ENCODE data around the gene HELLS.
"Not testable (repeated sequence)": the region's sequence is repeated elsewhere in the genome, so short reads cannot be mapped to it uniquely, and the experiment has no call there.

Gene HELLS

DNA sequence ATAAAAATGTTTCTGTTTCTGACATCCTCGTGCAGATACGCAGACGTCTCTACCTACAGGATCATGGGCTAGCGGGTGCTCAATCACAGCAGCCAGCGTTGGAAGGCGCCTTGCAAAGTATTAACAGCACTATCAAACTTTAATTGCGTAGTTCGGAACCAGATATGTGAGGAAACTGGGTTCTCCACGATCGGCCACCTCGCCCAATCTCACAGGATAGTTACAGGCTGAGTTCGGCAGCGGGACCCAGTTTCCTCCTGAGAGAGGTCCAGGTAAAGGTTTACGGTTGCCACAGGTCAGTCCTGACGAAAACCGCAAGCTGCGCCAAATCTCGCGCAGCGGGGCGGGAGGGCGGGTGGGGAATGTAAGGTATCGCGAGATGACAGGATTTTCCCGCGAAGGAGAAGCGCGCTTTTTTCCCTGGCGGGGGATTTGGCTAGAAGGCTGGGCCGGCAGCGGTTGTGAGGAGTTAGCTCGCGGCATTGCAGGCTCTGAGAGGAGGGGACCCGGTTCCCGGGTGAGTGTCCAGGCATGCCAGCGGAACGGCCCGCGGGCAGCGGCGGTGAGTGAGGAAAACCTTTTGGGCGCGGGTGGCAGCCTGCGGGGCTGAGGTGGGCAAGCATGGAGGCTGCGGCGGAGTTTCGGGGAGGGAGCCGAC, at the start of gene HELLS:
HELLS (plus strand) TSS at position 398 of the 658 bp plus-strand sequence; CDS start at position 532, 134 bp downstream.
- peak; percentile 76 to 80 for DNase-seq

DNA sequence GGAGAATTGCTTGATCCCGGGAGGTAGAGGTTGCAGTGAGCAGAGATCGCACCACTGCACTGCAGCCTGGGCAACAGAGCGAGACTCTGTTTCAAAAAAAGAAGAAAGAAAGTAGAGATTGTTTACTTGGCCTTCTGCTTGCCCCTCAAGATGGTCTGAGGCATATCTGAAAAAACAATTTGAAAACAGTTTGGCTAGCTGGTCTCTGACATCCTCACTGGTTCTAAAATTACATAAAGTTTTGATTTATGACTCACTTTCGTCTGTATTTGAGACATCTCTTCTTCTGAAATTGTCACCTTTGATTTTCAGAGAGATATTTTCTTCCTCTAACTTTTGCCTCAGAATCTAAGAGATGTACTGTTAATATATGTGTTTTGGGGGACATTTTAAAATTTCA, 49.6 kb upstream of the HELLS start:
- no peak for DNase-seq

DNA sequence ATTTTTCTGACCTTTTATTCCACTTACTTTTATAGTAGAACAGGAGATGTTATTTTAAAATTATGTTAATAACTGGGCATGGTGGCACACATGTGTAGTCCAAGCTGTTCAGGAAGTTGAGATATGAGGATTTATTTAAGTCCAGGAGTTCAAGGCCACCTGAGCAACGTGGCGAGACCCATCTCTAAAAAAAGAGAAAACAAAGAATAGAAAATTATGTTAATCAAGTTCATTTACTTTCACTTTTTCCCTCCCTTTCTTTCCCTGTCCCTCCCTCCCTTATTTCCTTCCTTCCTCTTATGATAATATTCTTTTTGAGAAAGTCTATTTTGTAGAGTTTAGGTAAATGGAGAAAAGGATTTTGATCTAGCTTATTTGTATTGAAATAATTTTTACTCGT, 48.9 kb upstream of the HELLS start:
- no peak for DNase-seq

DNA sequence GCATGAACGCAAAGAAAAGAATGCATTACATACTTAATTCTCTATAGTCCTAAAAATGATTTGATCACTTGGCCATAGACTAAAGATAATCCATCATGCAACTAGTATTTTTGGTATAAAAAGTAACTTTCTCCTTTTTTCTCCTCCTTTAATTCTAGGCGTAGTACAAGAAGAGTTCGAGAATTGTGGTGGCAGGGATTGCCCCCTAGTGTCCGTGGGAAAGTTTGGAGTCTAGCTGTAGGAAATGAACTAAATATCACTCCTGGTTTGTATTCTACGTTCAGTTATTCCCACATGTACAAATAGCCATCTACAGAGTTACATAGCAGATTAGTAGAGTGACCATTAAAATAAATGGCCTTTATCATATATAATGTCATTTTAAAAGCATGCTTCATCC, 45.5 kb upstream of the HELLS start:
- no peak for DNase-seq

DNA sequence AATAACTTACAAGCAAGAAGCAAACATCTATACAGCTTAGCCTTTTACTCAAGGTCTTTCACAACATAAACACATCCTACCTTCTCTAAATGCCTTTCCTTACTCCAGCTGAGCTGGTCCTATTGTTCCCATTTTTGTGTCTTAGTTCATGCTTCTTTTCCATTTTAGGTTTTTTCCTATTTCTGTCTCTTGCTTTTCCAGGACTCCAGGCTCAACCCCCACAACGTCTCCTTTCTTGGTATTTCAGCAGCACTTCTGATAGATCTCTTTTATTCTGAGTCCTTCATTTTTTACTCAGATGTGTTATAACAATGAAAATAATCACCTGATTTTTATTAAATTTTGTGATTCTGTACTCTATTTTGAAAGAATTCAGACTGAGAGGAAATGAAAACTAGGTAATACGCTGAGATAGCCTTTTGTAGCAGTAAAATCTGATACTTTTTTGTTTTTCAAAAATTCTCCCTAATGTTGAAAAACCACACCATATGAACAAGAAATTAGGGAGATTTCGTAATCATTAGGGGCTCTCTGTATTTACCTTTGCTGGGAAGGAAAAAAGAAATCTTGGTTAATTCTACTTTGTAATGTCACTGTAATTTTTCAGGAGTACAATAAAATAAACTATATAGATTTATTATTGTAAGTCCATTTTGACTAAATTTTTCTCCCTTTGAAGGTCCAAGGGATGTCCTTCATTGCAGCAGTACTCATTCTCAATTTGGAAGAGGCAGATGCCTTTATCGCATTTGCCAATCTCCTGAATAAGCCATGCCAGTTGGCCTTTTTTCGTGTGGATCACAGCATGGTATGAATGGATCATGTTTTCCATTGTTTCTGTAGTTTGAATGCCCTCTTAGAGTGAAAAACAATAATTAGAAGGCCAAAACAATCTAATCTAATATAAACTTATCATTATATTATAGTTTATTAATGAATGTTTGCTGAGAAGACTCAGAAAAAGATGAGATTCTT, 24.0 kb upstream of the HELLS start:
- no peak for DNase-seq

DNA sequence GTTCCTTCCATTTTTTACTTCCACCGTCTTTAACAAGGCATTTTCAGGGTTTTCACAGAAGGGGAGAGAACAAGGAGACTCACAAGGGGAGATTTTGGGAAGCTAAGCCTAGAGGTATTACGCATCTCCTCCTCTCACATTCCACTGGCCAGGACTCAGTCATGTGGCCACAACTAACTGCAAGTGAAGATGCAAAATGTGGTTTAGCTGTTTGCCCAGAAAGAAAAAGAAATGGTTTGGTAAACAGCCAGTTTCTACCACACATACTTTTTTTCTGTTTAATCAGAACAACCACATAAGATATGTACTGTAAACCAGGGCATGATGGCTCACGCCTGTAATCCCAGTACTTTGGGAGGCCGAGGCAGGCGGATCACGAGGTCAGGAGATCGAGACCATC, 21.4 kb upstream of the HELLS start:
- DNase-seq = no peak

DNA sequence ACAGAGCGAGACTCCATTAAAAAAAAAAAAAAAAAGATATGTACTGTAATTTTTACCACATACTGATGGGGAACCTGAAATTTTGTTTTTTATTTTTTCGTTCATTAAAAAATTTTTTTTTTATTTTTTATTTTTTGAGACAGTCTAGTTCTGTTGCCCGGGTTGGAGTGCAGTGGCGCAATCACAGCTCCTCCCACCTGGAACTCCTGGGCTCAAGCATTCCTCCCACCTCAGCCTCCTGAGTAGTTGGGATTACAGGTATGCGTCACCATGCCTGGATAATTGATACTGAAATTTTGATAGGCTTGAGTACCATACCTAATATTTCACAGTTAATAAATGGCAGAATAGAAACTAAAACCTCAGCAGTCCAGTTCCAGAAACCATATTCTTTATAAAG, 20.9 kb upstream of the HELLS start:
- no peak for DNase-seq

DNA sequence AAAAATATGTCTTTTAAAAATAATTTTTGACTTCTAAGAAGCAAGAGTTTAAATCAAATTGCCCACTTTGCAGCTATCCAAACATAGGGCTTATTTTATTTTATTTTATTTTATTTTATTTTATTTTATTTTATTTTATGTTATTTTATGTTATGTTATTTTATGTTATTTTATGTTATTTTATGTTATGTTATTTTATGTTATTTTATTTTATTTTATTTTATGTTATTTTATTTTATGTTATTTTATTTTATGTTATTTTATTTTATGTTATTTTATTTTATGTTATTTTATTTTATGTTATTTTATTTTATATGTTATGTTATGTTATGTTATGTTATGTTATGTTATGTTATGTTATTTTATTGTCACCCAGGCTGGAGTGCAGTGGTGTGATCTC, 14.0 kb upstream of the HELLS start:
- not testable (repeated sequence) for DNase-seq

DNA sequence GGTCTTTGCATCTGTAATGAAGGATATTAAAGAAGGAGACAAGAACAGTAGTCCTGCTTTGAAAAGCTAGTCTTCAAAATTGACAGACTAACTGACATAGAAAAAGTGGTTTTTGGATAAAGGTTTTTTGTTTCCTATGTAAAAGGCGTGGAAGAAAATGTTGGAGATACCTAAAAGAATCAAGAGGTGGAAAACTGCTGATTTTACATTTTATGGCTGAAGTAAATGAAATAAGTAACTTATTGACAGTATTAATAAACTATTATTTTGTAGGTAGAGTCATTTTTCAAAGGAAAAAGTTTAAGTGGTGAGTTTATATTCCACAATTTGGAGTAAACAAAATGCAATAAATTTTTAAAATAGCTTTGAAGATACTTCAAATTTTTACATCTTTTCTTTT, 12.6 kb upstream of the HELLS start:
- DNase-seq = no peak

DNA sequence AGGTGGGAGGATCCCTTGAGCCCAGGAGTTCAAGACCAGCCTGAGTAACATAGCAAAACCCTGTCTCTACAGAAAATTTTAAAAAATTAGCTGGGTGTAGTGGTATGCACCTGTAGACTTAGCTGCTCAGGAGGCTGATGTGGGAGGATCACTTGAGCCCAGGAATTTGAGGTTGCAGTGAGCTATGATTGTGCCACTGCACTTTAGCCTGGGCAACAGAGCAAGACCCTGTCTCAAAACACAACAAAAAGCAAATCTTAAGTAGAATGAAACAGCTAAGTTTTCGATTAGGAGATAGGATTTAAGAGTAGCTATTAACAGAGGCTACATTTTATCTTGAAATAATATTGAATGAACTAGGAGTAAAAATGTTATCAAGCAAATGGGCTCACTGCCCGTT, 3.3 kb upstream of the HELLS start:
- DNase-seq = not testable (repeated sequence)

DNA sequence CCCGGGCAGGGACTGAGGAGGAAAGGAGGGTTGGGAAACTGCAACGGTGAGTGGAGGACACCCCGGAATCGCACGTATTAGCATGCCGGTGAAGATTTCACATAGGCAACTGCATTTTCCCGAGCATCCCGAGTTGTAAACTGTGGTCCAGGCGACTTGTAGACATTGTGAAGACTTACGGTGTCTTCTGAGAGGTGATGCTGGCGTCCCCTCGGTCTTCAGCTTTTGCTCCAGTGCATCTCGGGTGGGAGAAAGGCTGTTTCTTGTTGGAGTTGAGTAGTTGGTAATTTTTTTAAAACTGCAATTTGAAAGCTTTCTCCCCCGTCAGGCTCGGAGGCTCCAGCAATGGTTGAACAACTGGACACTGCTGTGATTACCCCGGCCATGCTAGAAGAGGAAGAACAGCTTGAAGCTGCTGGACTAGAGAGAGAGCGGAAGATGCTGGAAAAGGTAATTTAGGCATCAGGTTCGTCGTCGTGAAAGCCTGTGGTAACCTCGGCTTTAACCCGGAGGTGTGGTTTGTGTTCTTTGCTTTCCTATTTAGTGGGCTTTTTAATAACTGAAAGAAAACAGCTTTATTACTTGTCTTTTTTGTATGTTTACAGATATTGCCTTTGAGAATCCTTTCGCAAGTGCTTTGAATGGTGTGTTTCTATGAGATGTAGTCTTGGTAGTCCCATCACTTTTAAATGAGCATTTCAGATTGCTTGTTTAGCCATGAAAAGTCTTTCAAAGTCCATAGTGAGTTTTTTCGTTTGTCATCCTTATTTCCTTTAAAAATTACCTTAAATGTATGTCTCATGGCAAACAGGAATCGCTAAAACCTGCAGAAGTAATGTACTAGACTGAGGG, 687 bp downstream of the HELLS start:
- DNase-seq = no peak

DNA sequence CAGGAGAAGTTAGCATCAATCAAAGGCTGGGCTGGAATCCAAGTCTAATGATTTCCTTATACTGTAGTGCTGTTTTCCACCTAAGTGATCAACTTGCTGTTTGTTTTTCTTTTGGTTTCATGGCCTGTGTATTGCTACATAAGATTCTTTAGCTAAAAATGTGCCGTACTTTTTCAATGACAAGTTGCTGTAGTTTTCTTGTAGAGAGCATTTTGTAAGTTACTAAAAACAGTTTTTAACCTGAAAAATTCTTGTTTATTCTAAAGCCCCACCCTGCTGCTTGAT, 1.3 kb downstream of the HELLS start:
- no peak for DNase-seq

DNA sequence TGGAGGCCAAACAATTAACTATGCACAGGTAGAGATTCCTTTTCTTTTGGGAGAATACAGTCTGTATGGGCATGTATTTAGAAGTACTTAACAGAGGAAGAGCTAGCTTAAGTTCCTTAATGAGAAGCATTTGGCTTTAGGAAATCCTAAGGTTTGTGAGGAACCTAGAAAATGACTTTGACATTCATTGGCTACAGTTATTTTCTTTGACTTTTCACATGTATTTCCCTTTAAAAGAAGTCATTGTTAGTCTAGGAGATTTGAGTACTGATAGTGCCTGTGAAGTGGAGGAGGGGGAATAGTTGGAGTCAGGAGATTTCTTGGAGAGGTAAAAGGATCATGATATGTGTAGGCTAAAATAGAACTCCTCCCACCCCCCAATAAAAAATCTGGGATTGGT, 3.6 kb downstream of the HELLS start:
- DNase-seq = no peak

DNA sequence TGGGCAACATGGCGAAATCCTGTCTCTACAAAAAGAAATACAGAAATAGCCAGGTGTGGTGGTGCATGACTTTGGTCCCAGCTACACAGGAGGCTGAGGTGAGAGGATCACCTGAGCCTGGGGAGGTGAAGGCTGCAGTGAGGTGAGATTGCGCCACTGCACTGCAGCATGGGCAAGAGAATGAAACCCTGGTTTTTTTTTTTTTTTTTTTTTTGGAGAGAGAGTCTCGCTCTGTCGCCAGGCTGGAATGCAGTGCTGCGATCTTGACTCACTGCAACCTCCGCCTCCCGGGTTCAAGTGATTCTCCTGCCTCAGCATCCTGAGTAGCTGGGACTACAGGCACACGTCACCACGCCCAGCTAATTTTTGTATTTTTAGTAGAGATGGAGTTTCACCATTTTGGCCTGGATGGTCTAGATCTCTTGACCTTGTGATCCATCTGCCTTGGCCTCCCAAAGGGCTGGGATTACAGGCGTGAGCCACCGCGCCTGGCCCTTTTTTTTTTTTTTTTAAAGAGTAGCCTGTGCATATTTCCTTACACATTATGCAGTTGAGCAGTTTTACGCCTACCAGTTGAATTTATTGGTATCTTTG, 22.2 kb downstream of the HELLS start:
- not testable (repeated sequence) for DNase-seq

DNA sequence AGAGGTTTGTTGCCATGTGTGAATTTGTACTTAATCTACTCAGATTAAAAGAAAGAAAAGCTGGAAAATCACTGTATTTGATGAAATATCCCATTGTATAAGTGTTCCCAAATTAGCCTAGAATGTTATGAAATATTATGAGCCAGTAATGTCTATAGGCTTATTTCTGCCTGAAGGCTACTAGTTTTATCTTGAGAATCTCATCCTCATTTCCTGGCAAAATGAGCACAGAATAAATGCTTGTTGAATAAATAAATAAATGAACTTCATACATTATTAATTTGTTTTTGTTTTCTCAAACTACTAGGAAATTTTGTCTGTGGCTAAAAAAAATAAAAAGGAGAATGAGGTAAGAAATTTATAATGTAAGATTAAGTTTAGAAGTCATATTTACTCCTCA, 25.5 kb downstream of the HELLS start:
- DNase-seq = no peak

DNA sequence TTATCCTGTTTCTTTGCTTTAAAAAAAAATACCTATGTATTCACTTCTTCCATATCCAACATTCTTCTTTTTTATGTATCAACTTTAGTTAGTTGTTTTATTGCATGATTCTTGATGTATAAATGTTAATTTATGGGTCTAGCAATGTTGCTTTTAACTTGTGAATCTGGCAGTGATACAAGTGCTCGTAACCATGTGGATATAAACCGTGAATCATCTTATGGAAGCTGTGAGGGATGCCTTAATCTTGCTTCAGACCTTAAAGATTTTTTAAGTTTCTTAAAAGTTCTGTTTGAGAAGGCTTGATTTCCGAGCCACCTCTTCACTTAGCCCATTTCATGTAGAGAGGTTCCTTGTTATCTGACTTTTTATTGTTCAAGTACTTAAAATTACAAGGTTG, 25.9 kb downstream of the HELLS start:
- no peak for DNase-seq

DNA sequence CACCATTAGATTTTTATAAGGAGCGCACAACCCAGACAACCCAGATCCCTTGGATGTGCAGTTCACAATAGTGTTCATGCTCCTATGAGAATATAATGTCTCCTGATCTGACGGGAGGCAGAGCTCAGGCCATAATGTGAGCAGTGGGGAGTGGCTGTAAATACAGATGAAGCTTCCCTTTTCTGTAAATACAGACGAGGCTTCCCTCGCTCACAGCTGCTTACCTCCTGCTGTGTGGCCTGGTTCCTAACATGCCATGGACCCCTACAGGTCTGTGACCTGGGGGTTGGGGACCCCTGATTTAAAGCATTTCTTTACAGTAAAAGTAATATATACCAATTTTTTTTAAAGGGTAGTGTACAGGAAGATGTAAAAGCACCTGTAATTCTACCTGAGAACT, 33.2 kb downstream of the HELLS start:
- DNase-seq = no peak

DNA sequence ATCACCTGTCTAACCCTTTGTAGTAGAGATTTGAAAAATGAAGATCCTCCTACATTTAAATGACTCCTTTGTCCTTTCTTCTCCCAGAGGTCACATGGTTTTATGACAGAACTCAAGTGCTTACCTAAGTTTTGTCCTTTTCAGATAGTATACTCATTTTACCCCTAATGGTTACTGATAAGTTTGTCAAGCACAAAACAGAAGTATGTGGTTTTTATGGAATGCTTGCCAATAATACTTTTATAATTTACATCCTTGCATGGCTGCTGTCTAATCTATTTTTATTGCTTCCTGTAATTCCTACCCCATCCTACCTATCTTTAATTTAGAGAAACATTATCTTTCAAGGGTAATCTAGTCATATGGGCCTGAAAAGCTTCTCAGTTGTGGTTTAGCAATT, 37.5 kb downstream of the HELLS start:
- DNase-seq = no peak

DNA sequence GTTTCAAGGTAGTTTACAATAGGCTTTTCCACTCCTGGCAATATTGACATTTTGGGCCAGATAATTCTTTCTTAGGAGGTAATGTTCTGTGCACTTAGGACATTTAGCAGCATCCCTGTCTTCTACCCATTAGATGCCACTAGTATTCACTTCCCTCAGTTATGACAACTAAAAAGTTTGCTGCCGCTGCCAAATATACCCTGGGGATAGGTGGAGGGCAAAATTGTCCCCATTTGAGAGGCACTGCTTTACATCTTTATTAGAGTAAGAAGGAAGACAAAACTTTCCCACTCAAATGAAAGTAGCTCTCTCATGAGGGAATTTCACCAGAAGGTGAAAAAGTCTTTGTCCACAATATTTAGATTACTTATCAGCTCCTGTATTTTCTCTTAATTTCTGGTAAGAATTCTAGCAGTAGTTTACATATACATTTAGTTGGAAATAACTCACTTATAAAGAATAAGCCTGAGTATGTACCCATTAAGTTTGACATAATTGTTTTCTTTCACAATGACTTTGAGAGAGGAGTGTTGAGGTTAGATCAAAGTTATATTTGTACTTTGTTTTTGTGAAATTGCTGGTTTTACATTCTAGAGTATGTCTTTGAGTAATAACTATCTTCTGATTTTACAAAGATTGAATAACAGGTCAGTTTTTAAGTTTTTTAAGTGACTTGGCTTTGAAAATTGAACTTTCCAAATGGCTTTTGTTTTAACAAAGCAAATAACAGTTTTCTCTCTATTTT, 46.0 kb downstream of the HELLS start:
- no peak for DNase-seq

DNA sequence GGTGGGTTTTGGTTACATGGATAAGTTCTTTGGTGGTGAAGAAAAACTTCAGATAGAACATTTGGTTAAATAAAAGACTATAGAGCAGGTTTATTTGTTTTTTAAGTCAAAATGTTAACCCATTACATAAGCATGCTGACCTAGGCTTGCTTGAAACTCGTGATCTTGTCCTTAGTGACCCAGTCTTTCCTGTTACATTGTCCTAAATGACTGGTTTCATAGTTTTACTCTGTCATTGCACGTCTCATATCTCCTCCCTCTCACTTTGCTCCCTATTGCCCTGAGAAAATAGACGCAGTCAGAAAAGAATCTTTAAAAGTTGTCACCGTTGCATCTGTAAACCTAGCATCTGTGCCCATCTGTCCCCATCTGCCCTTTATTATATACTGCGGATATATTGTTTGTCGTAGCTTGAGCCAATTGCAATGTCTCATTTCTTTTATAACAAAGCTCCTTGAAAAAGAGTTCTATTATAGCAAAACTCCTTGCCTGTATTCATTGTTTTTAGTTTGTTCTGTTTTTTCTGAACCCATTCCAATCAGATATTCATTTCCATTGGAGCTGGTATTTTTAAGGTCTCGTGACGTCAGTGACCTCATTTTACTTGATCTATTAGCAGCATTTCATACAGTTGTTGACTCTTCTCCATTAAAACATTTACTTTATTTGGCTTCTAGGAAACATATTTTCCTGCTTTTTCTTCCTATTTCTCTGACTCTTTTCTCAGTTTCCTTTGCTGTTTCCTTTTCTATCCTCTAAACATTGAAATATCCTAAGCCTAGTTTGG, 57.3 kb downstream of the HELLS start:
- no peak for DNase-seq

DNA sequence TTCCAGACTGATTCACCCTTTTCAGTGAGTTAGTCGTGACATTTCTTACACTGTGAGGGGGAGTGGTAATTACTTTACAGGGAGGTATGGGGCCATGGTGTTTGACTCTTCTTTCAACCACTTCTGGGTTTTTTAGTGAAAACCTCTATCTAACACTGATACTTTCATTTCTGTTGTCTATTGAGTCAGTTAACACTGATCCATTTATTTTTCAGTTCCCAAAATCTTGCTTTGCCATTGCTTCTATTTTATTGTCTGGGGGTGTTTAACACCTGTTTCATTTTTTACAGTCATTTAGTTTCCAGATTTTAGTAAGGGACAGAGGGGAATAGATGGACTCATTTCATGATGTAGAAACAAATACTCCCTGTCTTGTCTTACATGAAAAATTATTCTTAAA, 61.5 kb downstream of the HELLS start:
- DNase-seq = no peak

DNA sequence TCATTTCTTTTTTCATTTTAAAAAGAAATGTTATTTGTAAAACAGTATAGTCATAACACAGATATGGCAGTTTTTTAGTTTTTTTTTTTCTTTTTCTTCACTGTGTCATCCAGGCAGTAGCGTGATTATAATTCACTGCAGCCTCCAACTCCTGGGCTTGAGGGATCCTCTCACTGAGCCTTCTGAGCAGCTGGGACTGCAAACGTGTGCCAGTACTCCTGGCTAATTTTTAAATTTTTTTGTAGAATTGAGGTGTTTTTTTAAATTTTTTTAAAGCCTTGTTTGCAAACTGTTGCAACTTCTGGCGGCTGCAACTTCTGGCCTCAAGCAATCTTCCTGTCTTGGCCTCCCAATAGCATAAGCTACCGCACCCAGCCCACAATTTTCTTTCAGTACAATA, 63.0 kb downstream of the HELLS start:
- DNase-seq = no peak
